Tibial artery (tissue), 4 donors: ENCODE measurements around the gene RBFOX1.

ENCODE experiments used
- DNase-seq, 2 donors: peaks; one replicate each; pipeline ENCODE4 v3.0.0-alpha.2; 2019
- H3K27ac ChIP-seq, 2 donors: fragments of 200-600 bp; sonication (generic) in 1 of 2; 1 replicate in 1 of 2; 2 replicates in 1 of 2; pipeline ENCODE4 v1.5.1; 2018 to 2019; ENCODE audit warnings: mild to moderate bottlenecking in 1 of 2
- H3K27me3 ChIP-seq, 2 donors: fragments of 200-600 bp; sonication (generic) in 1 of 2; one replicate each; pipeline versions ENCODE4 v1.5.1 to v1.6.0; 2016 to 2019
- H3K36me3 ChIP-seq, 3 donors: fragments of 200-600 bp; sonication (generic) in 2 of 3; one replicate each; pipeline ENCODE4 v1.5.1; 2016 to 2019; ENCODE audit warnings: mild to moderate bottlenecking in 2 of 3
- H3K4me1 ChIP-seq, 4 donors: fragments of 200-600 bp; sonication (generic) in 2 of 4; 1 replicate in 3 of 4; 2 replicates in 1 of 4; pipeline ENCODE4 v1.5.1; 2016 to 2019
- H3K4me3 ChIP-seq, 2 donors: fragments of 200-600 bp; sonication (generic) in 1 of 2; 1 replicate in 1 of 2; 2 replicates in 1 of 2; pipeline ENCODE4 v1.5.1; 2018 to 2019; ENCODE audit warnings: mild to moderate bottlenecking in 2 of 2
- H3K9me3 ChIP-seq, 3 donors: fragments of 200-600 bp; sonication (generic) in 1 of 3; one replicate each; pipeline ENCODE4 v1.5.1; 2016 to 2019
- CTCF ChIP-seq, 2 experiments: fragments of 200-600 bp in 1 of 2; fragments of 450-650 bp in 1 of 2; IDR thresholded peaks; one replicate each; pipeline ENCODE4 v1.5.1; 2017 to 2019; ENCODE audit warnings: antibody characterized with exemption in 2 of 2, mild to moderate bottlenecking in 1 of 2, moderate library complexity in 1 of 2
- intact Hi-C: fragments of 100-400 bp; cut with DNase I; formaldehyde crosslinking; loops from one replicate; pipeline ENCODE4 v1.15.0; 2023; ENCODE audit warnings: low total_unique reads

RBFOX1 gene

DNA sequence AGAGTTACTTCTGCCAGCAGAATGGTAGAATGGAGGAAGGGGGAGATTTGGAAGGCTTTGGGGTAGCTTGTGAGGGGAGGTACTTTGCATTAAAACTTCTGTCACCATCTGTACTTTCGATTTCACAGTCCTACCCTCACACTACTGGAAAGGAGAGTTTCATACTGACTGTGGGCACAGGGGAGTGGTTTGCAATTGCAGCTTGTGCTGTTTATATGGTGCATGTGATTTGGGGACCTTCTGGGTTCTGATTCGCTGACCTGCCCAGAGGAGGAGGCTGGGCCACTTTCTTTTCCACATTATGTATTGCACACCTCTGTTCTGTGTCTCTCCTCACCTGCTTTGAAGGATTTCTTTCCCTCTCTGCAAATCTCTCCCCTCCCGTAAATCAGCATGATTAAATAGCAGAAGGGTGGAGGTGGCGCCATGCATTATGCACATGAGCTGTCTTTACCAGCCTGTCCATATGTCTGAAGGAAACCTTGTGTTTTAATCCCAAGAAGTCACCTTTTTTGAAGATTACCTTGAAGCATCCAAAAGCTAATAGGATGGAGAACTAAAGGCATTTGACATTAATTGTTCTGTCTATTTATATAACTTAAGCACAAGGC, 90.9 kb downstream of the RBFOX1 start:
- intact Hi-C loops, result no loop called here
- Histone ChIP-seq H3K27me3 (no peaks in the 10 kb centered on the region), H3K9me3 (no peaks in the 10 kb centered on the region), H3K27ac (no peak overlapping the region), H3K4me1 (no peaks in the 10 kb centered on the region), H3K4me3 (no peak overlapping the region), H3K36me3 (no peaks in the 10 kb centered on the region)
- TF ChIP-seq CTCF (IDR thresholded peaks at IDR 0.05), result no peak
- no peak for DNase-seq

GRCh38 chr16:7426161-7426560, 93.5 kb downstream of the RBFOX1 start:
- no peak overlapping the region for H3K27ac ChIP-seq
- no peak overlapping the region for H3K4me3 ChIP-seq
- no peak for DNase-seq
- intact Hi-C loops, result no loop called here
- H3K9me3 ChIP-seq, result no peaks in the 10 kb centered on the region
- no peaks in the 10 kb centered on the region for H3K27me3 ChIP-seq
- no peaks in the 10 kb centered on the region for H3K36me3 ChIP-seq
- TF ChIP-seq CTCF (IDR thresholded peaks at IDR 0.05), result no peak
- no peaks in the 10 kb centered on the region for H3K4me1 ChIP-seq

DNA sequence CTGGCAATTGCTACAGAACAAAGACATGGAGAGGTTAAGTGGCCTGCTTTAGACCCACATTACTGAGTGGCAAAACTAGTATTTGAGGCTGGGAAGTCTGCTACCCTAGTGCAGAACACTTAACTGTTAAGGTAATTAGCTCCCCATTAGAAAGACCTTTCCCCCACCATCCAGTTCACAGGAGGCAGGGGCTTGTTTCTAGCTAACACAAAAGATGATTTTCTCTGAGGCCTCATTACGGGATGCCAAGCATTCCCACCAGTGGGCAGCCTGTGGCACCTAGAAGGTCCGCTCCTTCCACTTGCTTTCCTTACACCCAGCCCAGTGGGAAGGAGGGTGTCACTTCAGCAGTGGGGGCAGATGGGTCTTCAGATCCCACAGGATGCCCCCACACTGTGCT, 99.1 kb downstream of the RBFOX1 start:
- Histone ChIP-seq H3K9me3 (peaks cover 0 to 3% (median 0%) of the 10 kb centered on the region in 3 donors), H3K36me3 (no peaks in the 10 kb centered on the region), H3K27ac (no peak overlapping the region), H3K4me1 (no peaks in the 10 kb centered on the region), H3K4me3 (no peak overlapping the region), H3K27me3 (no peaks in the 10 kb centered on the region)
- TF ChIP-seq CTCF (IDR thresholded peaks at IDR 0.05), result no peak
- intact Hi-C loops, result no loop called here
- DNase-seq, result no peak

DNA sequence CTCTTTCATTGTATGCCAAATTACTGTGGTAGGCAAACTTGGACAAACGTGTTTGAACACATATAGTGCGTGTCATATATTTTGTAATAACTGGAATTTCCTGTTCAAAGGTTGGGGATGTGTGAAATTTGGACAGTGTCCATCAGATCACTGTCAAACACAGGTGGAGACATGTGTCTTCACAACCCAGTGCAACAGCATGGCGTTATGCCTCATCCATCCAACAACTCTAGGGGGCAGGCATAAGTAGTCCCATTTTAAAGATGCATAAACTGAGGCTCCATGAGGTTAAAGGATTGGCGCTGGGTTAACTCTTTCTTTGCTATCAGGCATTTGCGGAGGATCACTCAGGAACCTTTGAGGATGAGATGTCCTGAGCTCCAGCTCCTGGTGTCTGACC, 103.7 kb downstream of the RBFOX1 start:
- Histone ChIP-seq H3K27me3 (no peaks in the 10 kb centered on the region), H3K4me3 (no peak overlapping the region), H3K9me3 (peaks cover 0 to 3% (median 0%) of the 10 kb centered on the region in 3 donors), H3K27ac (no peak overlapping the region), H3K4me1 (no peaks in the 10 kb centered on the region), H3K36me3 (no peaks in the 10 kb centered on the region)
- TF ChIP-seq CTCF (IDR thresholded peaks at IDR 0.05), result no peak
- intact Hi-C loops, result no loop called here
- no peak for DNase-seq

GRCh38 chr16:7437135-7437804, 104.6 kb downstream of the RBFOX1 start:
- no peak overlapping the region for H3K4me3 ChIP-seq
- H3K9me3 ChIP-seq, result peaks cover 0 to 3% (median 0%) of the 10 kb centered on the region in 3 donors
- no peaks in the 10 kb centered on the region for H3K36me3 ChIP-seq
- no peak overlapping the region for H3K27ac ChIP-seq
- no peak for DNase-seq
- TF ChIP-seq CTCF (IDR thresholded peaks at IDR 0.05), result no peak
- intact Hi-C loops, result no loop called here
- no peaks in the 10 kb centered on the region for H3K27me3 ChIP-seq
- H3K4me1 ChIP-seq, result no peaks in the 10 kb centered on the region
